ENCODE results near the gene TOR1AIP1.

GRCh38 chr1:179883040-179883744 lies 1.1 kb downstream of the TOR1AIP1 start:
- no peak for TF ChIP-seq POLR2A (IDR thresholded peaks at IDR 0.05)
- TF ChIP-seq CTCF (IDR thresholded peaks at IDR 0.05 in 4 of 5, conservative IDR thresholded peaks at IDR 0.05 in 1 of 5), result no peak
